K562 (cell line): Measurements from ENCODE around the gene CMBL. TPM values are rescaled to one million over a fixed set of nuclear protein-coding genes. Genes with fewer than 3 reads are reported as not detected.

ENCODE experiments used
- CBFA2T3 ChIP-seq: fragments of 450-650 bp; IDR thresholded peaks from 2 replicates; pipeline ENCODE4 v1.6.1; 2017
- CXXC5 ChIP-seq: fragments of 250-450 bp; sonication (Bioruptor Pico); IDR thresholded peaks from 2 replicates; pipeline ENCODE4 v1.8.0; 2022; ENCODE audit warnings: inconsistent platforms, mild to moderate bottlenecking, moderate library complexity
- EZH2 ChIP-seq: IDR thresholded peaks from 2 replicates; pipeline ENCODE4 v1.6.1; 2012; ENCODE audit warnings: low read depth, mild to moderate bottlenecking, inconsistent platforms, low read length, borderline replicate concordance
- HOXB6 ChIP-seq: fragments of 250-450 bp; sonication (Bioruptor Pico); IDR thresholded peaks from 2 replicates; pipeline ENCODE4 v1.5.1; 2022; ENCODE audit warnings: mild to moderate bottlenecking, borderline replicate concordance
- MCM5 ChIP-seq: fragments of 450-650 bp; IDR thresholded peaks from 2 replicates; pipeline ENCODE4 v1.6.1; 2016; ENCODE audit warnings: low read depth
- NFE2L1 ChIP-seq: fragments of 450-650 bp; IDR thresholded peaks from 2 replicates; pipeline ENCODE4 v1.6.1; 2016; ENCODE audit warnings: missing genetic modification characterization, low read depth, mild to moderate bottlenecking, missing compliant biosample characterization, moderate library complexity, borderline replicate concordance
- RBM15 ChIP-seq: fragments of 200-400 bp; formaldehyde crosslinking; IDR thresholded peaks from 2 replicates; pipeline ENCODE4 v1.6.1; 2018; ENCODE audit warnings: mild to moderate bottlenecking, low read length, moderate library complexity; ENCODE audit not compliant: insufficient read depth
- SREBF1 ChIP-seq: fragments of 150-350 bp; IDR thresholded peaks from 2 replicates; pipeline ENCODE4 v1.6.1; 2014; ENCODE audit warnings: antibody characterized with exemption, low read depth, low read length, borderline replicate concordance
- SRSF7 ChIP-seq: fragments of 200-400 bp; formaldehyde crosslinking; optimal IDR thresholded peaks from 2 replicates; pipeline ENCODE3; 2017; ENCODE audit warnings: mild to moderate bottlenecking, low read depth, low read length
- STAG1 ChIP-seq: sonication (generic); formaldehyde crosslinking; IDR thresholded peaks from 2 replicates; pipeline ENCODE4 v1.5.0; 2020; ENCODE audit warnings: missing genetic modification reagents, borderline replicate concordance
- STAT6 ChIP-seq: sonication (generic); formaldehyde crosslinking; IDR thresholded peaks from 2 replicates; pipeline ENCODE4 v1.8.1; 2023; ENCODE audit warnings: mild to moderate bottlenecking, missing genetic modification reagents
- ZNF146 ChIP-seq: IDR thresholded peaks from one replicate; pipeline ENCODE4 v1.6.1; 2018; ENCODE audit warnings: missing compliant biosample characterization; ENCODE audit not compliant: unreplicated experiment
- ZNF655 ChIP-seq: fragments of 250-450 bp; sonication (Bioruptor Pico); IDR thresholded peaks from 2 replicates; pipeline ENCODE4 v1.5.0; 2021
- polyA plus RNA-seq, 8 experiments: library from polyadenylated mRNA; depleted of rRNA in 4 of 8; stranded (reverse) in 5 of 8; unstranded in 3 of 8; fragments of >200 nt; fragmentation: Nextera tagmentation in 2 of 8; fragmentation: Illumina TruSeq in 1 of 8; extraction: Ambion mirVana in 2 of 8; extraction: Trizol in 1 of 8; gene quantifications; 2 replicates each; pipeline versions ENCODE4 v1.2.1 to v1.2.3, GENCODE V29; 2011 to 2014; ENCODE audit warnings: inconsistent platforms in 1 of 8, missing spikeins in 1 of 8
- total RNA-seq, 7 experiments: library from RNA; depleted of rRNA in 6 of 7; stranded (reverse); fragments of >200 nt in 6 of 7; fragmentation: Illumina TruSeq in 2 of 7; extraction: Trizol in 2 of 7; gene quantifications; 2 replicates each; pipeline versions ENCODE4 v1.2.1 to v1.2.3, GENCODE V29; 2011 to 2021; ENCODE audit warnings: low replicate concordance in 1 of 7
- TF ChIP-seq, protein P1 (sequence below): fragments of 450-650 bp; IDR thresholded peaks from 2 replicates; pipeline ENCODE4 v1.6.1; 2016; ENCODE audit warnings: mild to moderate bottlenecking
- TF ChIP-seq, protein P2 (sequence below), 2 experiments: fragments of 450-650 bp in 1 of 2; IDR thresholded peaks; 2 replicates each; pipeline ENCODE4 v1.6.1; 2011 to 2017; ENCODE audit warnings: low read depth in 2 of 2, antibody characterized with exemption in 1 of 2, borderline replicate concordance in 1 of 2, low read length in 1 of 2, mild to moderate bottlenecking in 1 of 2, mixed read lengths in 1 of 2; ENCODE audit not compliant: control insufficient read depth in 1 of 2
- TF ChIP-seq, protein P3 (sequence below): sonication (generic); formaldehyde crosslinking; IDR thresholded peaks from 2 replicates; pipeline ENCODE4 v1.9.0; 2022; ENCODE audit warnings: mild to moderate bottlenecking, missing genetic modification reagents

The CMBL gene
- total and polyA plus RNA-seq, 9 of the 15 experiments (the other 6 are each of a cell fraction or from before 2014, with no cell fraction given), result 22.6 to 192 (median 71.1) TPM

DNA sequence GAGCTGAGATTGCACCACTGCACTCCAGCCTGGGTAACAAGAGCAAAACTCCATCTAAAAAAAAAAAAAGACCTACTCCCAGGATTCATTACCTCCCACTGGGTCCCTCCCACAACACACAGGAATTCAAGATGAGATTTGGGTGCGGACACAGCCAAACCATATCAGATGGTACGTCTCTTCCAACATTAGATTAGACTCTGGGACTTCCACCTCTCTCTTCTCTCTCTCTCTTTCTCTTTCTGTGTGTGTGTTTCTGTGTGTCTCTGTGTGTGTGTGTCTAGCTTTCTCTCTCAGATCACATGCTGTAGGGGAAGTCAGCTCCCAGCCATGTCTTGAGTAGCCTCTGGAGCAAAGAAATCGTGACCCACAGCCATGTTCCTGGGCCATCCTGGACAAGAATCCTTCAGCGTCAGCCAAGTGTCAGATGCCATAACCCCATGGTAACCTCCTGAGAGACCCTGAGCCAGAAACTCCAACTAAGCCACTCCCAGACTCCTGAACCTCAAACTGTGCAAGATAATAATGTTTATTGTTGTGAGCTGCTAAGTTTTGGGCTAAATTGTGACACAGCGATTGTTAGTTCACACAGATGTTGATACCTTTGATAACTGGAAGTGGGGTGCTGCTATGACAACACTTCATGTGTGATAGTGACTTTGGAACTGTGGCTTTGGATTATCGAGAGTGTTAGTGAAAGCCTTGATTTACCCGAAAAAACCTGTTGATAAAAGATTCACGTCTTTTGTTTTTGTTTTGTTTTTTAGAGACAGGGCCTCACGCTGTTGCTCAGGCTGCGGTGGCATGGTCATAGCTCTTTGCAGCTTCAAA is 4.1 kb upstream of the CMBL start (continued):
- TF ChIP-seq, protein P1, sequence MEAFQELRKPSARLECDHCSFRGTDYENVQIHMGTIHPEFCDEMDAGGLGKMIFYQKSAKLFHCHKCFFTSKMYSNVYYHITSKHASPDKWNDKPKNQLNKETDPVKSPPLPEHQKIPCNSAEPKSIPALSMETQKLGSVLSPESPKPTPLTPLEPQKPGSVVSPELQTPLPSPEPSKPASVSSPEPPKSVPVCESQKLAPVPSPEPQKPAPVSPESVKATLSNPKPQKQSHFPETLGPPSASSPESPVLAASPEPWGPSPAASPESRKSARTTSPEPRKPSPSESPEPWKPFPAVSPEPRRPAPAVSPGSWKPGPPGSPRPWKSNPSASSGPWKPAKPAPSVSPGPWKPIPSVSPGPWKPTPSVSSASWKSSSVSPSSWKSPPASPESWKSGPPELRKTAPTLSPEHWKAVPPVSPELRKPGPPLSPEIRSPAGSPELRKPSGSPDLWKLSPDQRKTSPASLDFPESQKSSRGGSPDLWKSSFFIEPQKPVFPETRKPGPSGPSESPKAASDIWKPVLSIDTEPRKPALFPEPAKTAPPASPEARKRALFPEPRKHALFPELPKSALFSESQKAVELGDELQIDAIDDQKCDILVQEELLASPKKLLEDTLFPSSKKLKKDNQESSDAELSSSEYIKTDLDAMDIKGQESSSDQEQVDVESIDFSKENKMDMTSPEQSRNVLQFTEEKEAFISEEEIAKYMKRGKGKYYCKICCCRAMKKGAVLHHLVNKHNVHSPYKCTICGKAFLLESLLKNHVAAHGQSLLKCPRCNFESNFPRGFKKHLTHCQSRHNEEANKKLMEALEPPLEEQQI, result peak; percentile 54; the same call in 1 of the 2 replicates
- no peak for TF ChIP-seq ZNF146 (CRISPR knock-in tag)
- no peak for TF ChIP-seq RBM15
- no peak for TF ChIP-seq HOXB6 (CRISPR knock-in tag)
- TF ChIP-seq MCM5, result no peak
- 0 out of 2 replicates have a peak, but pooled peaks have one; percentile 48 for TF ChIP-seq STAT6 (CRISPR knock-in tag)
- TF ChIP-seq SRSF7, result no peak
- peak; percentile 61 for TF ChIP-seq CXXC5 (CRISPR knock-in tag)
- TF ChIP-seq, protein P2, sequence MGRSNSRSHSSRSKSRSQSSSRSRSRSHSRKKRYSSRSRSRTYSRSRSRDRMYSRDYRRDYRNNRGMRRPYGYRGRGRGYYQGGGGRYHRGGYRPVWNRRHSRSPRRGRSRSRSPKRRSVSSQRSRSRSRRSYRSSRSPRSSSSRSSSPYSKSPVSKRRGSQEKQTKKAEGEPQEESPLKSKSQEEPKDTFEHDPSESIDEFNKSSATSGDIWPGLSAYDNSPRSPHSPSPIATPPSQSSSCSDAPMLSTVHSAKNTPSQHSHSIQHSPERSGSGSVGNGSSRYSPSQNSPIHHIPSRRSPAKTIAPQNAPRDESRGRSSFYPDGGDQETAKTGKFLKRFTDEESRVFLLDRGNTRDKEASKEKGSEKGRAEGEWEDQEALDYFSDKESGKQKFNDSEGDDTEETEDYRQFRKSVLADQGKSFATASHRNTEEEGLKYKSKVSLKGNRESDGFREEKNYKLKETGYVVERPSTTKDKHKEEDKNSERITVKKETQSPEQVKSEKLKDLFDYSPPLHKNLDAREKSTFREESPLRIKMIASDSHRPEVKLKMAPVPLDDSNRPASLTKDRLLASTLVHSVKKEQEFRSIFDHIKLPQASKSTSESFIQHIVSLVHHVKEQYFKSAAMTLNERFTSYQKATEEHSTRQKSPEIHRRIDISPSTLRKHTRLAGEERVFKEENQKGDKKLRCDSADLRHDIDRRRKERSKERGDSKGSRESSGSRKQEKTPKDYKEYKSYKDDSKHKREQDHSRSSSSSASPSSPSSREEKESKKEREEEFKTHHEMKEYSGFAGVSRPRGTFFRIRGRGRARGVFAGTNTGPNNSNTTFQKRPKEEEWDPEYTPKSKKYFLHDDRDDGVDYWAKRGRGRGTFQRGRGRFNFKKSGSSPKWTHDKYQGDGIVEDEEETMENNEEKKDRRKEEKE (IDR thresholded peaks at IDR 0.05; ENCODE audit: borderline replicate concordance in 1 of 2, control insufficient read depth in 1 of 2, low read depth in 2 of 2, low read length in 1 of 2), result no peak
- TF ChIP-seq SREBF1, result no peak
- no peak for TF ChIP-seq EZH2
- TF ChIP-seq ZNF655 (CRISPR knock-in tag), result no peak
- no peak for TF ChIP-seq STAG1
- TF ChIP-seq CBFA2T3, result peak; percentile 45
- TF ChIP-seq, protein P3, sequence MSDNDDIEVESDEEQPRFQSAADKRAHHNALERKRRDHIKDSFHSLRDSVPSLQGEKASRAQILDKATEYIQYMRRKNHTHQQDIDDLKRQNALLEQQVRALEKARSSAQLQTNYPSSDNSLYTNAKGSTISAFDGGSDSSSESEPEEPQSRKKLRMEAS (CRISPR knock-in tag), result no peak
- TF ChIP-seq NFE2L1 (tag), result no peak
